Thyroid gland (tissue), 4 donors: ENCODE results near the gene NSMCE1. TPM values are rescaled to one million over a fixed set of nuclear protein-coding genes. Genes with fewer than 3 reads are reported as not detected.

Experiments
- DNase-seq, 2 donors: peaks; one replicate each; pipeline ENCODE4 v3.0.0-alpha.2; 2019
- H3K27ac ChIP-seq, 3 donors: fragments of 200-600 bp; sonication (generic); 1 replicate in 2 of 3; 2 replicates in 1 of 3; pipeline ENCODE4 v1.5.1; 2016 to 2019; ENCODE audit warnings: mild to moderate bottlenecking in 1 of 3, moderate library complexity in 1 of 3
- H3K27me3 ChIP-seq: fragments of 200-600 bp; sonication (generic); one replicate; pipeline ENCODE4 v1.5.1; 2019
- H3K36me3 ChIP-seq, 2 donors: fragments of 200-600 bp; sonication (generic); one replicate each; pipeline ENCODE4 v1.5.1; 2016 to 2019
- H3K4me1 ChIP-seq, 2 donors: fragments of 200-600 bp; sonication (generic); one replicate each; pipeline ENCODE4 v1.5.1; 2017 to 2019
- H3K4me3 ChIP-seq, 3 donors: fragments of 200-600 bp; sonication (generic); replicated peaks in 1 of 3; 1 replicate in 2 of 3; 2 replicates in 1 of 3; pipeline ENCODE4 v1.5.1; 2016; ENCODE audit warnings: mild to moderate bottlenecking in 1 of 3
- H3K9me3 ChIP-seq: fragments of 200-600 bp; sonication (generic); one replicate; pipeline ENCODE4 v1.5.1; 2017
- CTCF ChIP-seq, 6 experiments: fragments of 200-600 bp in 3 of 6; fragments of 450-650 bp in 3 of 6; sonication (generic) in 3 of 6; IDR thresholded peaks; one replicate each; pipeline ENCODE4 v1.5.1; 2016 to 2019; ENCODE audit warnings: antibody characterized with exemption in 6 of 6, mild to moderate bottlenecking in 2 of 6, inconsistent platforms in 1 of 6, moderate library complexity in 1 of 6
- POLR2A ChIP-seq, 2 donors: fragments of 450-650 bp; IDR thresholded peaks; one replicate each; pipeline ENCODE4 v1.6.1; 2017; ENCODE audit warnings: antibody characterized with exemption in 2 of 2, mild to moderate bottlenecking in 2 of 2, moderate library complexity in 1 of 2
- WGBS, 2 donors: methylation state at CpG; one replicate each; pipeline ENCODE4 v1.1.5; 2017; 5-methylcytosine and 5-hydroxymethylcytosine counted together
- intact Hi-C: fragments of 100-400 bp; cut with DNase I; formaldehyde crosslinking; loops from one replicate; pipeline ENCODE4 v1.15.1; 2023
- total RNA-seq, 4 donors: library from RNA; depleted of rRNA; stranded (reverse); fragments of >200 nt; gene quantifications; one replicate each; pipeline ENCODE4 v1.2.3, GENCODE V29; 2016

Gene NSMCE1
- total RNA-seq, 4 donors from 2014 or later: 40.5 to 52.6 (median 48.8) TPM

DNA sequence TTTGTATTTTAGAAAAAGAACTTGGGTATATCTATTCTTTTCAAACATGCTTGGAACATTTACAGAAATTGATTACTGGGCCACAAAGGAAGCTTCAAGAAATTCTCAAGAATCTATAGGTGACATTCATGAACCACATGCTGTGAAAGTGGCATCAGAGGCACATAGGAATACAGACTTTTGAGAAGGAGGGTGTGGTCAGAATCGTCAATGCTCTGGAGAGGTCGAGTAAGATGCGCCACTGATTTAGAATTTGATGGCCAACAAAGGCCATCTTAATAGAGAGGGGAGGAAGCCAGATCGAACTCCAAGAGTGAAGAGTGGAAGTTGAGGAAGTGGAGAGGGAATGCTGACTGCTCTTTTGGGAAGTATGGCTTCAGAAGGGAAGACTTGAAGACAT is 3.5 kb upstream of the NSMCE1 start:
- intact Hi-C loops: no loop called here
- Histone ChIP-seq H3K27ac (no peak overlapping the region), H3K9me3 (no peaks in the 10 kb centered on the region), H3K27me3 (no peaks in the 10 kb centered on the region), H3K4me1 (peaks cover 9 to 16% of the 10 kb centered on the region in 2 donors), H3K36me3 (no peaks in the 10 kb centered on the region), H3K4me3 (no peak overlapping the region)
- TF ChIP-seq CTCF (IDR thresholded peaks at IDR 0.05) (no peak), POLR2A (IDR thresholded peaks at IDR 0.05) (no peak)
- 84 to 88% methylated on average over 4 of the region's 4 CpGs for WGBS, 2 donors
- DNase-seq: no peak

- no peak for DNase-seq
- no peak overlapping the region for H3K4me3 ChIP-seq
- H3K27ac ChIP-seq: no peak overlapping the region
- TF ChIP-seq POLR2A (IDR thresholded peaks at IDR 0.05) (no peak), CTCF (IDR thresholded peaks at IDR 0.05) (no peak)
- H3K9me3 ChIP-seq: no peaks in the 10 kb centered on the region
- WGBS, 2 donors: 93 to 97% methylated on average over 4 of the region's 4 CpGs
- no peaks in the 10 kb centered on the region for H3K36me3 ChIP-seq
- peaks cover 9 to 16% of the 10 kb centered on the region in 2 donors for H3K4me1 ChIP-seq
- intact Hi-C loops: no loop called here
- no peaks in the 10 kb centered on the region for H3K27me3 ChIP-seq
These were observed 1.8 kb upstream of the NSMCE1 start for GRCh38 chr16:27270349-27270748.

- WGBS, 2 donors: 80 to 82% methylated on average over 9 of the region's 9 CpGs
- intact Hi-C loops: no loop called here
- peak overlapping the region in 2 of 3 donors; percentile 11 to 66 for H3K4me3 ChIP-seq
These were observed 953 bp upstream of the NSMCE1 start for GRCh38 chr16:27269300-27270150.

GRCh38 chr16:27267037-27267677 is 1.4 kb downstream of the NSMCE1 start:
- Histone ChIP-seq H3K4me3 (no peak overlapping the region), H3K4me1 (peaks cover 9 to 16% of the 10 kb centered on the region in 2 donors), H3K27ac (no peak overlapping the region), H3K36me3 (no peaks in the 10 kb centered on the region), H3K9me3 (no peaks in the 10 kb centered on the region), H3K27me3 (no peaks in the 10 kb centered on the region)
- intact Hi-C loops: no loop called here
- no peak for DNase-seq
- TF ChIP-seq CTCF (IDR thresholded peaks at IDR 0.05) (no peak), POLR2A (IDR thresholded peaks at IDR 0.05) (no peak)
- WGBS, 2 donors: 80 to 90% methylated on average over 8 of the region's 8 CpGs

More at GRCh38 chr16:27269300-27270150, 953 bp upstream of the NSMCE1 start:
- no peak for DNase-seq
- H3K27me3 ChIP-seq: no peaks in the 10 kb centered on the region
- H3K4me1 ChIP-seq: peaks cover 9 to 16% of the 10 kb centered on the region in 2 donors
- TF ChIP-seq POLR2A (IDR thresholded peaks at IDR 0.05) (no peak), CTCF (IDR thresholded peaks at IDR 0.05) (no peak)
- H3K36me3 ChIP-seq: no peaks in the 10 kb centered on the region
- H3K9me3 ChIP-seq: no peaks in the 10 kb centered on the region
- peak overlapping the region in 1 of 3 donors; percentile 85 for H3K27ac ChIP-seq

GRCh38 chr16:27265982-27266381 is 2.6 kb downstream of the NSMCE1 start:
- no peak for DNase-seq
- Histone ChIP-seq H3K4me3 (no peak overlapping the region), H3K36me3 (no peaks in the 10 kb centered on the region), H3K4me1 (peaks cover 9 to 16% of the 10 kb centered on the region in 2 donors), H3K27ac (no peak overlapping the region), H3K9me3 (no peaks in the 10 kb centered on the region), H3K27me3 (no peaks in the 10 kb centered on the region)
- TF ChIP-seq CTCF (IDR thresholded peaks at IDR 0.05) (no peak), POLR2A (IDR thresholded peaks at IDR 0.05) (no peak)
- WGBS, 2 donors: 97 to 100% methylated on average over 1 of the region's 1 CpG
- intact Hi-C loops: no loop called here
